ENCODE measurements around the gene RGPD5. TPM values are rescaled to one million over a fixed set of nuclear protein-coding genes. Genes with fewer than 3 reads are reported as not detected.
"Not testable (repeated sequence)": the region's sequence is repeated elsewhere in the genome, so short reads cannot be mapped to it uniquely, and the experiment has no call there.

RGPD5 gene
- total RNA-seq, 1 donor from 2014 or later = 7.9 TPM

- not testable (repeated sequence) for DNase-seq (ENCODE audit: low read depth)
These were observed 96.9 kb downstream of the RGPD5 start for GRCh38 chr2:109891024-109891423.

- DNase-seq (ENCODE audit: low read depth) = not testable (repeated sequence)
These were observed 99.6 kb downstream of the RGPD5 start for GRCh38 chr2:109893736-109894135.

- DNase-seq (ENCODE audit: low read depth) = not testable (repeated sequence)
These were observed 100.0 kb downstream of the RGPD5 start for GRCh38 chr2:109894141-109894540.

DNA sequence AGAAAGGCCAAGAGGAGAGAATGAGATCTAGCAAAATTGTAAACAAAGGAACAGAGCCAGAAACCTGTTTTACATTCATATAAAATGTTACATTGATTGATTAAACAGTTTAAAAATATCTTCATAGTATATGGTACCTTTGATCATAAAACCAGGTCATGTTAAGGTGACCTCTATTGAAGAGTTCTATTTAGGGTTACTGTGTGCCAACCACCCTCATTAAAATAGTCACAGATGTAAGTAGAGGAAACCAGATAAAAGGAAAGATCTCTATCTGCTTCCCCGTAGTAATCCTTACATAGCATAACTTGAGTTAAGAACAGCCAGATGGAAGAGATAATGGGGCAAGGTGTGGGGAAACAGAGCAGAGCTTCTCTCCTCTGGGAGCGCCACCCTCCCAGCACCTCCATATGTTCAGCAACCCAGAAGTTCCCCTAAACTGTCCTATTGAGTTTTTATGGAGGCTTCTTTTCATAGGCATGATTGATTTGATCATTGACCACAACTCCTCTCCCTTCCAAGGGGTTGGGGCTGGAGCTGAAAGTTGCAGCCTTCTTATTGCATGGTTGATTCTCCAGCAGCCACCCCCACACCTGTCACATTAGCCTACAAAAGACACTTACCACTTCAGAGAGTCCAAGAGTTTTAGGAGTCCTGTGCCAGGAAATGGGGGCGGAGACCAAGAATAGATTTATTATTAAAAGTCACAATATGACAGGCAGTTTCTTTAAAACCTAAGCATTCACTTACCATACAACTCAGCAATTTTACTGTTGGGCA lies 101.2 kb downstream of the RGPD5 start:
- DNase-seq (ENCODE audit: low read depth) = not testable (repeated sequence)

- not testable (repeated sequence) for DNase-seq (ENCODE audit: low read depth)
These were observed 102.1 kb downstream of the RGPD5 start for GRCh38 chr2:109896212-109896611.

GRCh38 chr2:109897769-109898461 lies 103.8 kb downstream of the RGPD5 start:
- not testable (repeated sequence) for DNase-seq (ENCODE audit: low read depth)

GRCh38 chr2:109898462-109899336 lies 104.6 kb downstream of the RGPD5 start, which contains the start of gene LIMS3:
TSS of gene LIMS3 (plus strand) at chr2:109898688. CDS start at chr2:109898729, 41 bp downstream.
- DNase-seq (ENCODE audit: low read depth) = not testable (repeated sequence)

- DNase-seq (ENCODE audit: low read depth) = not testable (repeated sequence)
These were observed 111.7 kb downstream of the RGPD5 start for GRCh38 chr2:109905796-109906195.

Other genes starting within 250 kb of the RGPD5 start
- 33.8 and 34.2 TPM in 2 replicates for gene SEPTIN10, start 180.3 kb upstream of the RGPD5 start, total RNA-seq
- 3.2 and 3.9 TPM in 2 replicates for gene SOWAHC, start 179.9 kb upstream of the RGPD5 start, total RNA-seq
- 11.9 and 17.0 TPM in 2 replicates for gene LIMS3, start 104.4 kb downstream of the RGPD5 start, total RNA-seq

Measured in myocyte (in vitro differentiated cells).